Measurements from ENCODE around the gene UGT1A4. TPM values are rescaled to one million over a fixed set of nuclear protein-coding genes. Genes with fewer than 3 reads are reported as not detected.

The UGT1A4 gene
- total RNA-seq, 1 experiment from 2014 or later, result 0.12 TPM

- no peaks in the 10 kb centered on the region for H3K9me3 ChIP-seq (ENCODE audit: control insufficient read depth in 1 of 2, insufficient read depth in 1 of 2, low read depth in 1 of 2, low read length in 2 of 2)
- H3K36me3 ChIP-seq (ENCODE audit: control insufficient read depth in 1 of 2, insufficient read depth in 2 of 2, low read length in 2 of 2), result no peaks in the 10 kb centered on the region
- intact Hi-C loops (cut with micrococcal nuclease), result no loop called here
- no peaks in the 10 kb centered on the region for H3K4me1 ChIP-seq (ENCODE audit: control insufficient read depth in 1 of 2, insufficient read depth in 2 of 2, low read length in 2 of 2)
- no peak overlapping the region for H3K4me2 ChIP-seq (ENCODE audit: low read length)
- no peaks in the 10 kb centered on the region for H4K20me1 ChIP-seq (ENCODE audit: insufficient read depth)
- RAD21 ChIA-PET (ENCODE audit: low non-redundant PET in 1 of 2, low total read pairs in 2 of 2, uncharacterized antibody in 2 of 2, unreplicated experiment in 2 of 2), result no interaction called here
- BruUV-seq (replicated peaks), result no TSS peak
- no peaks in the 10 kb centered on the region for H3K27me3 ChIP-seq (ENCODE audit: insufficient read depth, low read length)
- TF ChIP-seq SIN3A (IDR thresholded peaks at IDR 0.05; ENCODE audit: low read depth) (no peak), CEBPB (IDR thresholded peaks at IDR 0.05; ENCODE audit: low read depth) (no peak), RAD21 (IDR thresholded peaks at IDR 0.05; ENCODE audit: low read depth) (no peak), SRF (IDR thresholded peaks at IDR 0.05; ENCODE audit: low read depth) (no peak), EZH2phosphoT487 (IDR thresholded peaks at IDR 0.05; ENCODE audit: borderline replicate concordance) (no peak), POLR2AphosphoS5 (IDR thresholded peaks at IDR 0.05; ENCODE audit: low read depth, low read length) (no peak), CTCF (IDR thresholded peaks at IDR 0.05 in 2 of 3, conservative IDR thresholded peaks at IDR 0.05 in 1 of 3; ENCODE audit: borderline replicate concordance in 1 of 3, insufficient read depth in 1 of 3, low read depth in 2 of 3, low read length in 2 of 3) (no peak), EGR1 (IDR thresholded peaks at IDR 0.05; ENCODE audit: low read depth) (no peak), ZNF274 (IDR thresholded peaks at IDR 0.05; ENCODE audit: low read depth, low read length) (no peak), EZH2 (IDR thresholded peaks at IDR 0.05) (no peak), YY1 (IDR thresholded peaks at IDR 0.05; ENCODE audit: extremely low read depth, insufficient replicate concordance, low read depth, low read length) (no peak), ELF1 (IDR thresholded peaks at IDR 0.05; ENCODE audit: borderline replicate concordance, low read depth) (no peak)
- no peak overlapping the region for H3K4me3 ChIP-seq (replicated peaks in 1 of 2; ENCODE audit: low read depth in 1 of 2, low read length in 2 of 2)
- DNase-seq (ENCODE audit: low read depth, low spot score), result no peak
- no peak for ATAC-seq
- no peak overlapping the region for H3K27ac ChIP-seq (ENCODE audit: low read depth, low read length)
- H3K9ac ChIP-seq (ENCODE audit: low read length), result no peak overlapping the region
- CTCF ChIA-PET, result no interaction called here
- no peaks in the 10 kb centered on the region for H3K79me2 ChIP-seq (ENCODE audit: insufficient read depth, low read length)
- no peaks in the 10 kb centered on the region for H3K9me2 ChIP-seq (ENCODE audit: insufficient read depth)
- POLR2A ChIA-PET, result no interaction called here
- H2AFZ ChIP-seq (ENCODE audit: low read depth, low read length, poor library complexity, severe bottlenecking), result no peak overlapping the region
These were observed 71.0 kb downstream of the UGT1A4 start for GRCh38 chr2:233789554-233789953.

All from HCT116 (cell line).